Thyroid gland (tissue), 4 donors: ENCODE data around the gene MTHFS.

ENCODE experiments used
- CTCF ChIP-seq, 6 experiments: fragments of 200-600 bp in 3 of 6; fragments of 450-650 bp in 3 of 6; sonication (generic) in 3 of 6; IDR thresholded peaks; one replicate each; pipeline ENCODE4 v1.5.1; 2016 to 2019; ENCODE audit warnings: antibody characterized with exemption in 6 of 6, mild to moderate bottlenecking in 2 of 6, inconsistent platforms in 1 of 6, moderate library complexity in 1 of 6
- POLR2A ChIP-seq, 2 donors: fragments of 450-650 bp; IDR thresholded peaks; one replicate each; pipeline ENCODE4 v1.6.1; 2017; ENCODE audit warnings: antibody characterized with exemption in 2 of 2, mild to moderate bottlenecking in 2 of 2, moderate library complexity in 1 of 2

GRCh38 chr15:79923079-79923514 is 26.3 kb upstream of the MTHFS start:
- no peak for TF ChIP-seq POLR2A (IDR thresholded peaks at IDR 0.05)
- no peak for TF ChIP-seq CTCF (IDR thresholded peaks at IDR 0.05)
